Caco-2 (cell line): ENCODE data around the gene EVC2. TPM values are rescaled to one million over a fixed set of nuclear protein-coding genes. Genes with fewer than 3 reads are reported as not detected.

ENCODE experiments used
- BruUV-seq: library from RNA; stranded (reverse); fragments of 400-500 nt; replicated peaks from 2 replicates; lab custom pipeline; 2021; lab: Mats Ljungman, UMichigan
- CTCF ChIA-PET: fragments of 300-600 bp; sonication (Branson Sonifier 250); formaldehyde crosslinking; loops from one replicate; lab custom pipeline; 2022; ENCODE audit warnings: antibody characterized with exemption; lab: Charles Lee
- POLR2A ChIA-PET: fragments of 300-600 bp; sonication (Branson Sonifier 250); formaldehyde crosslinking; loops from one replicate; lab custom pipeline; 2022; ENCODE audit warnings: antibody characterized with exemption; lab: Charles Lee
- DNase-seq, 2 experiments: peaks; one replicate each; pipeline versions ENCODE4 v3.0.0 to v3.0.0-alpha.2; 2020 to 2022
- H3K27me3 ChIP-seq: replicated peaks from 2 replicates; pipeline ENCODE4 v1.6.0; 2011; ENCODE audit warnings: low read length; ENCODE audit not compliant: control insufficient read depth, insufficient read depth
- H3K36me3 ChIP-seq: 2 replicates; pipeline ENCODE4 v1.5.1; 2011; ENCODE audit warnings: low read length; ENCODE audit not compliant: control insufficient read depth, insufficient read depth
- H3K4me1 ChIP-seq: fragments of 250-450 bp; sonication (Bioruptor Pico); 2 replicates; pipeline ENCODE4 v1.5.1; 2020; ENCODE audit warnings: mild to moderate bottlenecking
- H3K4me3 ChIP-seq: 2 replicates; pipeline ENCODE4 v1.5.1; 2011; ENCODE audit warnings: low read depth, mild to moderate bottlenecking, control low read depth, low read length
- H3K9me3 ChIP-seq: fragments of 250-450 bp; sonication (Bioruptor Pico); 2 replicates; pipeline ENCODE4 v1.5.1; 2020; ENCODE audit warnings: mild to moderate bottlenecking, moderate library complexity
- H3K27ac Mint-ChIP-seq: one replicate; pipeline ENCODE4 v1.8.0; 2022; ENCODE audit warnings: mixed read lengths; ENCODE audit not compliant: unreplicated experiment
- H3K27me3 Mint-ChIP-seq: one replicate; pipeline ENCODE4 v1.8.0; 2022; ENCODE audit warnings: mixed read lengths; ENCODE audit not compliant: insufficient read depth, unreplicated experiment
- H3K36me3 Mint-ChIP-seq: one replicate; pipeline ENCODE4 v1.8.0; 2022; ENCODE audit warnings: mild to moderate bottlenecking, mixed read lengths; ENCODE audit not compliant: insufficient read depth, unreplicated experiment
- H3K4me1 Mint-ChIP-seq: one replicate; pipeline ENCODE4 v1.8.0; 2022; ENCODE audit warnings: low read depth, mixed read lengths; ENCODE audit not compliant: unreplicated experiment
- H3K4me3 Mint-ChIP-seq: one replicate; pipeline ENCODE4 v1.8.0; 2022; ENCODE audit warnings: mild to moderate bottlenecking, moderate library complexity, mixed read lengths; ENCODE audit not compliant: unreplicated experiment
- H3K9me3 Mint-ChIP-seq: one replicate; pipeline ENCODE4 v1.8.0; 2022; ENCODE audit warnings: mixed read lengths; ENCODE audit not compliant: unreplicated experiment
- intact Hi-C: fragments of 100-400 bp; cut with micrococcal nuclease; formaldehyde crosslinking; loops from one replicate; pipeline ENCODE4 v1.10.0; 2022; ENCODE audit not compliant: unreplicated experiment
- total RNA-seq: library from RNA; stranded (reverse); gene quantifications from 2 replicates; pipeline ENCODE4 v1.2.3, GENCODE V29; 2022
- TF ChIP-seq, protein P1 (sequence below), 2 experiments: fragments of 200-600 bp in 1 of 2; IDR thresholded peaks; 1 replicate in 1 of 2; 2 replicates in 1 of 2; pipeline versions ENCODE4 v1.5.1 to v1.8.0; 2011 to 2022; ENCODE audit warnings: antibody characterized with exemption in 1 of 2, control low read depth in 1 of 2, inconsistent platforms in 1 of 2, low read depth in 1 of 2, low read length in 1 of 2, mild to moderate bottlenecking in 1 of 2, moderate library complexity in 1 of 2; ENCODE audit not compliant: insufficient read depth in 1 of 2, severe bottlenecking in 1 of 2, unreplicated experiment in 1 of 2

Gene EVC2
- total RNA-seq, 1 experiment from 2014 or later, result not detected

DNA sequence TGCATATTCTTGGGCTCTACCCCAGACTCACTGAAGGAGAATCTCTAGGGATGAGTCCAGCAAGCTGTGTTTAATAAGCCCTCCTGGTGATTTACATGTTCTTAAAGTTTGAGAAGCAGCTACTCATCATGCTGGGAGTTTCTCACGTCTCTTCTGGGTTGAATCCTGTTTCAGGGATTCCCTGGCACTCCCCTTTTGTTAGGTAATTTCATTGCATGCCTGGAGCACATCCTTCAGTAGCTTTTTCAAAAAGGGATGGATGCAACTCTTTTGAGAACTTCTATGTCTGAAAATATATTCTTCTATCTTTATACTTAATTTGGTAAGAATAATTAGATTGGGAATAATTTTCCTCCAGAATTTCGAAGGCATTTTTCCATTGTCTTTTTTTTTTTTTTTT lies 7.0 kb upstream of the EVC2 start:
- TF ChIP-seq, protein P1, sequence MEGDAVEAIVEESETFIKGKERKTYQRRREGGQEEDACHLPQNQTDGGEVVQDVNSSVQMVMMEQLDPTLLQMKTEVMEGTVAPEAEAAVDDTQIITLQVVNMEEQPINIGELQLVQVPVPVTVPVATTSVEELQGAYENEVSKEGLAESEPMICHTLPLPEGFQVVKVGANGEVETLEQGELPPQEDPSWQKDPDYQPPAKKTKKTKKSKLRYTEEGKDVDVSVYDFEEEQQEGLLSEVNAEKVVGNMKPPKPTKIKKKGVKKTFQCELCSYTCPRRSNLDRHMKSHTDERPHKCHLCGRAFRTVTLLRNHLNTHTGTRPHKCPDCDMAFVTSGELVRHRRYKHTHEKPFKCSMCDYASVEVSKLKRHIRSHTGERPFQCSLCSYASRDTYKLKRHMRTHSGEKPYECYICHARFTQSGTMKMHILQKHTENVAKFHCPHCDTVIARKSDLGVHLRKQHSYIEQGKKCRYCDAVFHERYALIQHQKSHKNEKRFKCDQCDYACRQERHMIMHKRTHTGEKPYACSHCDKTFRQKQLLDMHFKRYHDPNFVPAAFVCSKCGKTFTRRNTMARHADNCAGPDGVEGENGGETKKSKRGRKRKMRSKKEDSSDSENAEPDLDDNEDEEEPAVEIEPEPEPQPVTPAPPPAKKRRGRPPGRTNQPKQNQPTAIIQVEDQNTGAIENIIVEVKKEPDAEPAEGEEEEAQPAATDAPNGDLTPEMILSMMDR (IDR thresholded peaks at IDR 0.05; ENCODE audit: insufficient read depth in 1 of 2, low read depth in 1 of 2, low read length in 1 of 2, severe bottlenecking in 1 of 2, unreplicated experiment in 1 of 2), result no peak
- POLR2A ChIA-PET, result no interaction called here
- H3K27me3 ChIP-seq, result no peaks in the 10 kb centered on the region

DNA sequence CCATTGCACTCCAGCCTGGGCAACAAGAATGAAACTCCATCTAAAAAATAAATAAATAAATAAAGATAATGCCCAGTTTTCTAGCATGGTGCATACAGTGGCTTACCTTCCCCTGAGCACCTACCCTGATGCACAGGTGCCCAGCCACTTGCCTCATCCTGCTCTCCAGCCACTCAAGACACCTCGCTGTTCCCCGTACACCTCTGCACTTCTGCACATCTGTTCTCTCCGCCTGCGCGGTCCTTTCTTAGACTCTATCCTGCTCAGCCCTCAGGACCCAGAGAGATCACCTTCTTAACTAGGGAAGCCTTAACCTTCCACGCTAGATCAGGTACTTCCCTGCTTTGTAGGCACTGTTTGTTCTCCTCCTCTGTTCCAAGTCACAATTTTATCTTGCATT lies 5.5 kb upstream of the EVC2 start:
- Histone ChIP-seq H3K4me3 (no peak overlapping the region), H3K27me3 (no peaks in the 10 kb centered on the region), H3K4me1 (no peaks in the 10 kb centered on the region), H3K9me3 (0 out of 2 replicates have a peak, but pooled peaks cover 3% of the 10 kb centered on the region), H3K36me3 (no peaks in the 10 kb centered on the region)
- POLR2A ChIA-PET, result no interaction called here
- intact Hi-C loops, result no loop called here
- DNase-seq, result no peak
- Mint-ChIP-seq H3K27me3 (no peaks in the 10 kb centered on the region), H3K4me3 (no peak overlapping the region), H3K9me3 (peaks cover 36% of the 10 kb centered on the region), H3K4me1 (no peaks in the 10 kb centered on the region), H3K27ac (no peak overlapping the region), H3K36me3 (no peaks in the 10 kb centered on the region)
- BruUV-seq, result no TSS peak
- CTCF ChIA-PET, result no interaction called here
- TF ChIP-seq, protein P1 (IDR thresholded peaks at IDR 0.05; ENCODE audit: insufficient read depth in 1 of 2, low read depth in 1 of 2, low read length in 1 of 2, severe bottlenecking in 1 of 2, unreplicated experiment in 1 of 2), result no peak

More for the DNA sequence above, 7.0 kb upstream of the EVC2 start:
- 0 out of 2 replicates have a peak, but pooled peaks cover 3% of the 10 kb centered on the region for H3K9me3 ChIP-seq
- Mint-ChIP-seq H3K27ac (no peak overlapping the region), H3K4me3 (no peak overlapping the region), H3K9me3 (peaks cover 36% of the 10 kb centered on the region), H3K27me3 (no peaks in the 10 kb centered on the region), H3K36me3 (no peaks in the 10 kb centered on the region), H3K4me1 (no peaks in the 10 kb centered on the region)
- H3K36me3 ChIP-seq, result no peaks in the 10 kb centered on the region
- BruUV-seq, result no TSS peak
- H3K4me3 ChIP-seq, result no peak overlapping the region
- intact Hi-C loops, result no loop called here
- H3K4me1 ChIP-seq, result no peaks in the 10 kb centered on the region
- CTCF ChIA-PET, result no interaction called here
- no peak for DNase-seq

DNA sequence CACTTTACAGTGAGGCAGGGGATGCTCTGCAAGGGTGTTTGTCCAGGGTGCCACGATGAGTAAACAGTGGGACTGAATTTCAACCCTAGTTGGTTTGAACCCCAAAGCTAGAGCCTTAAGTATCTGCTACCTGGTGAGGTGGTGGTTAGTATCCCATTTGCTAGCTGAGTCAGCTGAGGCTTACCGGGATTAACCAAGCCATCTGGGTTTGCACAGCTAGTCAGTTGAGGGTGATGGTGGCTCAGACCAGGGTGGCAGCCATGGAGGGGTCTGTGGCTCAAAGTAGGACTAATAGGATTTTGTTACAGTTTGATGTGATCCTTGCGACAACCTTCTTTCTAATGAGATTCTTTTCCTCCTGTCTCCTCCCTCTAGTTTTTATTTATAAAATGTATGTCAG lies 4.6 kb upstream of the EVC2 start:
- no TSS peak for BruUV-seq
- H3K27me3 ChIP-seq, result no peaks in the 10 kb centered on the region
- TF ChIP-seq, protein P1 (IDR thresholded peaks at IDR 0.05; ENCODE audit: insufficient read depth in 1 of 2, low read depth in 1 of 2, low read length in 1 of 2, severe bottlenecking in 1 of 2, unreplicated experiment in 1 of 2), result no peak
- Mint-ChIP-seq H3K27me3 (no peaks in the 10 kb centered on the region), H3K27ac (no peak overlapping the region), H3K4me1 (no peaks in the 10 kb centered on the region), H3K4me3 (no peak overlapping the region), H3K9me3 (peaks cover 34% of the 10 kb centered on the region), H3K36me3 (no peaks in the 10 kb centered on the region)
- H3K4me1 ChIP-seq, result no peaks in the 10 kb centered on the region
- no peak for DNase-seq
- intact Hi-C loops, result no loop called here
- ChIA-PET CTCF (interaction anchor here (0.7 kb wide), 1 partner anchor 340 kb away, joined by 5 read pairs; no protein-coding TSS in a partner anchor), POLR2A (no interaction called here)
- no peaks in the 10 kb centered on the region for H3K36me3 ChIP-seq
- no peak overlapping the region for H3K4me3 ChIP-seq
- 0 out of 2 replicates have a peak, but pooled peaks cover 3% of the 10 kb centered on the region for H3K9me3 ChIP-seq
